Stimulated activated effector memory CD8-positive, alpha-beta T cell treated with anti-CD3 and anti-CD28 coated beads, Interleukin-12 subunit alpha, Interleukin-12 subunit beta, amount 100 ng/mL, for 72 hours (primary cell): ENCODE measurements around the gene NPEPPS.

ENCODE experiments used
- ATAC-seq: fragments of 150-1000 bp; cut with Tn5 transposase; 2 replicates; pipeline ENCODE4 v1.10.0; 2021
- DNase-seq, 2 donors: peaks; one replicate each; pipeline ENCODE4 v3.0.0; 2021 to 2022; ENCODE audit warnings: low spot score in 2 of 2
- H3K27ac Mint-ChIP-seq: one replicate; pipeline ENCODE4 v1.8.0; 2022; ENCODE audit warnings: mild to moderate bottlenecking, mixed read lengths
- H3K36me3 Mint-ChIP-seq: one replicate; pipeline ENCODE4 v1.8.0; 2022; ENCODE audit warnings: mild to moderate bottlenecking, mixed read lengths
- H3K4me1 Mint-ChIP-seq: one replicate; pipeline ENCODE4 v1.8.0; 2022; ENCODE audit warnings: mixed read lengths
- H3K4me3 Mint-ChIP-seq: one replicate; pipeline ENCODE4 v1.8.0; 2022; ENCODE audit warnings: mild to moderate bottlenecking, mixed read lengths
- H3K9me3 Mint-ChIP-seq: one replicate; pipeline ENCODE4 v1.8.0; 2022; ENCODE audit warnings: mixed read lengths

The NPEPPS gene

DNA sequence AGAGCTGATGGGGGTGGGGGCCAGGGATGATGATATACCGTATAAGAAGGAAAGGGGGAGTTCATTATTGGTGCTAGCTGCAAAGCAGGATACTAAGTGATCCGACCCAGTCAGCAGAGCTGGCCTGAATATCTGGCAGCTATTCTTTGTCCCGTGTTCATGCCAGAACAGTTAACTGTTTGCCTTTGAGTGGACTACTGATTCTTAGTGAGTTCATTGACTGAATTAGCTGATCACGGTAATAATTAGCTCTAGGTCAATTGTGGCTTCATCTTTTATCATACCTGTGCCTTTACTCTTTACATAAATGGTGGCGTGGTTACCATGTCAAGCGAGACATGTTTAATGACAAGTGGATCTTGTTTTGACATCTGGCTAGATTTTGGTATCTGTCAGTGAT lies 124.1 kb downstream of the NPEPPS start:
- peaks cover 98% of the 10 kb centered on the region for H3K36me3 Mint-ChIP-seq
- no peak for ATAC-seq
- H3K4me1 Mint-ChIP-seq: peaks cover 57% of the 10 kb centered on the region
- no peak for DNase-seq
- peak overlapping the region; percentile 74 for H3K27ac Mint-ChIP-seq
- H3K4me3 Mint-ChIP-seq: peak overlapping the region; percentile 84
- H3K9me3 Mint-ChIP-seq: no peaks in the 10 kb centered on the region

DNA sequence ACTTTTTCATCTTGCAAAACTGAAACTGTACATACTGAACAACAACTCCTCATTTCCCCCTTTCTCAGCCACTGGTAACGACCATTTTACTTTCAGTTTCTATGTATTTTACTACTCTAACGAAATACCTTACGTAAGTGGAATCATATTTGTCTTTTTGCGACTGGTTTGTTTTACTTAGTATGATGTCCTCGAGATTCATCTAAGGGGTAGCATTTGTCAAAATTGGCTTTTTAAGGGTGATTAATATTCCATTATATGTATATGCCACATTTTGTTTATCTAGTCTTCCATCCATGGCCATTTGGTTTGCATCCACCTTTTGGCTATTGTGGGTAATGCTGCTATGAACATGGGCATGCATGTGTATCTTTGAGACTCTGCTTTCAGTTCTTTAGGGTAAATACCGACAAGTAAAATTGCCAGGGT lies 129.2 kb downstream of the NPEPPS start:
- H3K36me3 Mint-ChIP-seq: peaks cover 100% of the 10 kb centered on the region
- H3K27ac Mint-ChIP-seq: peak overlapping the region; percentile 9
- no peak for DNase-seq
- H3K9me3 Mint-ChIP-seq: no peaks in the 10 kb centered on the region
- ATAC-seq: peak; percentile 89
- peaks cover 37% of the 10 kb centered on the region for H3K4me1 Mint-ChIP-seq
- H3K4me3 Mint-ChIP-seq: peak overlapping the region; percentile 11

DNA sequence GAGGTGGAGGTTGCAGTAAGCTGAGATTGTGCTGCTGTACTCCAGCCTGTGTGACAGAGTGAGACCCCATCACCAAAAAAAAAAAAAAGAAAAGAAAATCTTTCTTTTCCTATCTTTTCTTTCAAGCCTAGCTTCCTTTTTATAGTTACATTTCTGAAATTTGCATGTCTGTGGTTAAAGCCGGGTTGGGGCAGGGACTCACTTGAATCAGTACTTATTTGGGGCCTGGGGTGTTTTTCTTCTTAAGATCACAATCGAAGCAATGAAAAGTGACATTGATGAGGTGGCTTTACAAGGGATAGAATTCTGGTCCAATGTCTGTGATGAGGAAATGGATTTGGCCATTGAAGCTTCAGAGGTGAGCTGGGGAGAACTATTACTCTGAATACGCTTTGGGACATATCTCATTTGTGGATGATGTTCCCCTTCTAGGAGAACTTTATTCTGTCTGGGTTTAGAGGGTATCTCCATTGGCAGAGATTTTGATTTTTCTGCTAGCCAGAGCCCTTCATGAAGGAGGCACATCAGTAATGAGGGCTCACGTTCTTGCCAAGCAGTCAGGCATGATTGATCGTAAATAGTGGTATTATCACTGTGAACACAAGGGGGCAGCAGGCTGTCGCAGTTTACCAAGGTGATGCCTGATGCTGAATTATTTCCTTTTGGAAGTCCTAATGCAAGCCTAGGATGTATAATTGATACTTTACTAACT lies 133.2 kb downstream of the NPEPPS start:
- DNase-seq: peak; percentile 40 to 76
- H3K4me1 Mint-ChIP-seq: peaks cover 16% of the 10 kb centered on the region
- peaks cover 100% of the 10 kb centered on the region for H3K36me3 Mint-ChIP-seq
- H3K4me3 Mint-ChIP-seq: no peak overlapping the region
- H3K27ac Mint-ChIP-seq: peak overlapping the region; percentile 72
- peak; percentile 70 for ATAC-seq
- no peaks in the 10 kb centered on the region for H3K9me3 Mint-ChIP-seq

DNA sequence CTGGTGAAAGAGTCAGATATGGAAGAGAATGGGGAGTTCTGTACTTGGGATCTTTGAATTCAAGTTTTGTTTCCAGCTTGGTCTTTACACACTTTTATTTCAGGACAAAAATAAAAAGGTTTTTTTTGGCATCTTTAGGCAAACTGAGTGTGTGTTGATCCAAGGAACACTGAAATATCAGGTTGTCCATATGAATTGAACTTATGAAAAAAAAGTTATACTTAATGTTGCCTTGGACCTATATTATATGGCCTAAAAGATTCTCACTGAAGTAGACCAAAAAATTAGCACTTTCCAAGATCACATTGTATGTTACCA lies 133.7 kb downstream of the NPEPPS start:
- ATAC-seq (no peak), DNase-seq (no peak)
- no peak overlapping the region for H3K4me3 Mint-ChIP-seq
- H3K4me1 Mint-ChIP-seq: peaks cover 19% of the 10 kb centered on the region
- H3K9me3 Mint-ChIP-seq: no peaks in the 10 kb centered on the region
- peaks cover 100% of the 10 kb centered on the region for H3K36me3 Mint-ChIP-seq
- peak overlapping the region; percentile 72 for H3K27ac Mint-ChIP-seq

DNA sequence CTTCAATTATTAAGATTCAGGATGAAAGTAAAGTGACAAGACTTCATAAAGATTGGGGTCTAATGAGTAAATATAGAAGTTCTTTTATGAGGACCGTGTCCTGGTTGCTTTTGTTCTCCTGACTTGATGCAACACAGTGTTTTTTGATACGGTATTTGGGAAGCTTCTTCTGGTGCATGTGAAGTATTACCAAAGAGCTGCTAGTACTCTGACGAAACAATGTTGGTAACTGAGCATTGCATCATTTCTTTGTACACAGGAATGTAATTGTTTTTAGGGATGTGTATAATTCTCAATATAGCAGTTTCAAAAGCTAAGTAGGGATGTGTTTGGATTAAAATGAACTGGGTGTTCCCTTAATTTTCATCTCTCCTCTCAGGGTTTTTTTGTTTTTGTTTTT lies 134.7 kb downstream of the NPEPPS start:
- Mint-ChIP-seq H3K36me3 (peaks cover 100% of the 10 kb centered on the region), H3K4me1 (peaks cover 27% of the 10 kb centered on the region), H3K9me3 (no peaks in the 10 kb centered on the region), H3K27ac (no peak overlapping the region), H3K4me3 (no peak overlapping the region)
- ATAC-seq (no peak), DNase-seq (no peak)

DNA sequence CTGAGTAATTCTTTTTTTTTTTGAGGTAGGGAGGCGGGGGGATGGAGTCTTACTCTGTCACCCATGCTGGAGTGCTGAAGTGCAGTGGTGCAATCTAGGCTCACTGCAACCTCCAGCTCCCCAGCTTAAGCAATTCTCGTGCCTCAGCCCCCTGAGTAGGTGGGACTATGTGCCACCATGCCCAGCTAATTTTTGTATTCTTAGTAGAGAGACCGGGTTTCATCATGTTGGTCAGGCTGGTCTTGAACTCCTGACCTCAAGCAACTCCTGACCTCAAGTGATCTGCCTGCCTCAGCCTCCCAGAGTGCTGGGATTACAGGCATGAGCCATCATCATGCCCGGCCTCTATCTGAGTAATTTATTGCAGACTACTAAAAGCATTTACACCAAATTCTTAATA lies 138.2 kb downstream of the NPEPPS start:
- no peak for ATAC-seq

DNA sequence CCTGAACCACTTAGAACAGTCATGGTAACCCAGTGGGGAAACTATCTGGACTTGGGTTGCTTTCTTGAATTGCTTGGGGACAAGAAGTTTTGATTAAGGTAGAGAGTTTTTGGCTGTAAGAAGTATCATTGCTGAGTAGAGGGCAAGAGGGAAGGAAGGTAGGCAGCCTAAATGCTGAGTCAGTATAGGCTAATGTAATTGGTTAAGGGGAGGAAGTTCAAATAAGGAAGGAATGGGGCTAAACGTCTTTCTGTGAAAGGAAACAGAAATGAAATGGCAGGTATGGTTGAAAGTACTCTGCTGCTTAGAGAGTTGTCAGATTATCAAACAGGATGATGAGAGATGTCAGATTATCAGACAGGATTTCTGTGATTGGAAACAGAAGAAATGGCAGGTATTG lies 139.2 kb downstream of the NPEPPS start:
- Mint-ChIP-seq H3K36me3 (peaks cover 100% of the 10 kb centered on the region), H3K27ac (peak overlapping the region; percentile 63), H3K9me3 (no peaks in the 10 kb centered on the region), H3K4me1 (peaks cover 28% of the 10 kb centered on the region), H3K4me3 (no peak overlapping the region)
- ATAC-seq (no peak), DNase-seq (no peak)

More for the DNA sequence above, 138.2 kb downstream of the NPEPPS start:
- no peak for DNase-seq
- H3K4me3 Mint-ChIP-seq: no peak overlapping the region
- H3K9me3 Mint-ChIP-seq: no peaks in the 10 kb centered on the region
- H3K27ac Mint-ChIP-seq: peak overlapping the region; percentile 63
- peaks cover 27% of the 10 kb centered on the region for H3K4me1 Mint-ChIP-seq
- H3K36me3 Mint-ChIP-seq: peaks cover 100% of the 10 kb centered on the region
